WTC11 (cell line): ENCODE measurements around the gene IQGAP3. TPM values are rescaled to one million over a fixed set of nuclear protein-coding genes. Genes with fewer than 3 reads are reported as not detected.

ENCODE experiments used
- ATAC-seq: fragments of 200-7000 bp; cut with Tn5 transposase; 2 replicates; pipeline ENCODE4 v1.10.0; 2021; ENCODE audit warnings: mild to moderate bottlenecking, moderate library complexity
- CTCF ChIA-PET: fragments of 300-600 bp; sonication (Branson Sonifier 250); formaldehyde crosslinking; loops from one replicate; lab custom pipeline; 2021; ENCODE audit warnings: antibody characterized with exemption; lab: Charles Lee
- POLR2A ChIA-PET: fragments of 350-600 bp; sonication (Branson Sonifier 250); formaldehyde crosslinking; loops from one replicate; lab custom pipeline; 2021; ENCODE audit warnings: antibody characterized with exemption; lab: Charles Lee
- DNase-seq: peaks from one replicate; pipeline ENCODE4 v3.0.0; 2021; ENCODE audit warnings: low spot score
- H3K27ac Mint-ChIP-seq: 2 replicates; pipeline ENCODE4 v1.8.0; 2021; ENCODE audit warnings: mixed read lengths
- H3K27me3 Mint-ChIP-seq: 2 replicates; pipeline ENCODE4 v1.8.0; 2021; ENCODE audit warnings: low read depth, mild to moderate bottlenecking, moderate library complexity, mixed read lengths
- H3K36me3 Mint-ChIP-seq: 2 replicates; pipeline ENCODE4 v1.8.0; 2021; ENCODE audit warnings: mixed read lengths
- H3K4me1 Mint-ChIP-seq: 2 replicates; pipeline ENCODE4 v1.8.0; 2022; ENCODE audit warnings: mixed read lengths
- H3K4me3 Mint-ChIP-seq: 2 replicates; pipeline ENCODE4 v1.8.0; 2021; ENCODE audit warnings: mild to moderate bottlenecking, moderate library complexity, mixed read lengths
- H3K9me3 Mint-ChIP-seq: 2 replicates; pipeline ENCODE4 v1.8.0; 2021; ENCODE audit warnings: mixed read lengths
- ATF1 ChIP-seq: sonication (generic); formaldehyde crosslinking; IDR thresholded peaks from 2 replicates; pipeline ENCODE4 v1.8.1; 2023; ENCODE audit warnings: mild to moderate bottlenecking, moderate library complexity, missing genetic modification reagents
- CDX4 ChIP-seq: fragments of 250-450 bp; sonication (Bioruptor Pico); IDR thresholded peaks from 2 replicates; pipeline ENCODE4 v1.9.0; 2021; ENCODE audit warnings: moderate library complexity, mild to moderate bottlenecking, inconsistent platforms, borderline replicate concordance
- E2F4 ChIP-seq: sonication (generic); formaldehyde crosslinking; IDR thresholded peaks from 2 replicates; pipeline ENCODE4 v1.8.1; 2022; ENCODE audit warnings: low read depth, mild to moderate bottlenecking, moderate library complexity, missing genetic modification reagents, borderline replicate concordance
- ELF4 ChIP-seq: sonication (generic); formaldehyde crosslinking; IDR thresholded peaks from 2 replicates; pipeline ENCODE4 v1.8.1; 2022; ENCODE audit warnings: low read depth, mild to moderate bottlenecking, moderate library complexity, missing genetic modification reagents
- ETV6 ChIP-seq: sonication (generic); formaldehyde crosslinking; IDR thresholded peaks from 2 replicates; pipeline ENCODE4 v1.8.1; 2022; ENCODE audit warnings: mild to moderate bottlenecking, missing genetic modification reagents
- FOXJ3 ChIP-seq: sonication (generic); formaldehyde crosslinking; IDR thresholded peaks from 2 replicates; pipeline ENCODE4 v1.9.0; 2021; ENCODE audit warnings: missing genetic modification reagents, mild to moderate bottlenecking, borderline replicate concordance
- FOXP1 ChIP-seq: sonication (generic); formaldehyde crosslinking; IDR thresholded peaks from 2 replicates; pipeline ENCODE4 v1.8.0; 2022; ENCODE audit warnings: missing genetic modification reagents, mild to moderate bottlenecking, moderate library complexity, borderline replicate concordance
- GRHL2 ChIP-seq: fragments of 250-450 bp; sonication (Bioruptor Pico); IDR thresholded peaks from 2 replicates; pipeline ENCODE4 v1.8.0; 2022; ENCODE audit warnings: mild to moderate bottlenecking, moderate library complexity; ENCODE audit not compliant: insufficient replicate concordance, severe bottlenecking
- HMGA2 ChIP-seq: fragments of 250-450 bp; sonication (Bioruptor Pico); IDR thresholded peaks from 2 replicates; pipeline ENCODE4 v1.4.0; 2021; ENCODE audit warnings: mild to moderate bottlenecking, moderate library complexity
- IRF1 ChIP-seq: sonication (generic); formaldehyde crosslinking; IDR thresholded peaks from 2 replicates; pipeline ENCODE4 v1.8.0; 2023; ENCODE audit warnings: missing genetic modification reagents
- NR2C2 ChIP-seq: sonication (generic); formaldehyde crosslinking; IDR thresholded peaks from 2 replicates; pipeline ENCODE4 v1.8.0; 2022; ENCODE audit warnings: mild to moderate bottlenecking, missing genetic modification reagents
- SOX15 ChIP-seq: fragments of 250-450 bp; sonication (Bioruptor Pico); IDR thresholded peaks from 2 replicates; pipeline ENCODE4 v1.9.0; 2021; ENCODE audit warnings: mild to moderate bottlenecking
- SP1 ChIP-seq: sonication (generic); formaldehyde crosslinking; conservative IDR thresholded peaks from 2 replicates; pipeline ENCODE4 v1.8.1; 2022; ENCODE audit warnings: missing genetic modification reagents
- TCF7 ChIP-seq: sonication (generic); formaldehyde crosslinking; IDR thresholded peaks from 2 replicates; pipeline ENCODE4 v1.8.0; 2022; ENCODE audit warnings: mild to moderate bottlenecking, low read depth, missing genetic modification reagents, moderate library complexity
- TEAD1 ChIP-seq: sonication (generic); formaldehyde crosslinking; IDR thresholded peaks from 2 replicates; pipeline ENCODE4 v1.8.0; 2022; ENCODE audit warnings: mild to moderate bottlenecking, missing genetic modification reagents
- ZMAT4 ChIP-seq: fragments of 250-450 bp; sonication (Bioruptor Pico); IDR thresholded peaks from 2 replicates; pipeline ENCODE4 v1.9.0; 2021; ENCODE audit warnings: mild to moderate bottlenecking
- ZNF232 ChIP-seq: sonication (generic); formaldehyde crosslinking; IDR thresholded peaks from 2 replicates; pipeline ENCODE4 v1.8.0; 2022; ENCODE audit warnings: mild to moderate bottlenecking, missing genetic modification reagents
- ZNF317 ChIP-seq: sonication (generic); formaldehyde crosslinking; IDR thresholded peaks from 2 replicates; pipeline ENCODE4 v1.8.1; 2023; ENCODE audit warnings: low read depth, mild to moderate bottlenecking, moderate library complexity, missing genetic modification reagents, borderline replicate concordance
- total RNA-seq: library from RNA; stranded (reverse); gene quantifications from 3 replicates; pipeline ENCODE4 v1.2.3, GENCODE V29; 2021
- TF ChIP-seq, protein P1 (sequence below): sonication (generic); formaldehyde crosslinking; IDR thresholded peaks from 2 replicates; pipeline ENCODE4 v1.8.1; 2022; ENCODE audit warnings: missing genetic modification reagents, borderline replicate concordance
- TF ChIP-seq, protein P2 (sequence below): sonication (generic); formaldehyde crosslinking; conservative IDR thresholded peaks from 2 replicates; pipeline ENCODE4 v1.8.1; 2023; ENCODE audit warnings: mild to moderate bottlenecking, low read depth, missing genetic modification reagents, moderate library complexity
- TF ChIP-seq, protein P3 (sequence below): sonication (generic); formaldehyde crosslinking; IDR thresholded peaks from 2 replicates; pipeline ENCODE4 v1.8.1; 2023; ENCODE audit warnings: mild to moderate bottlenecking, moderate library complexity, missing genetic modification reagents

The IQGAP3 gene
- total RNA-seq, 1 experiment from 2014 or later = 33.3 TPM

DNA sequence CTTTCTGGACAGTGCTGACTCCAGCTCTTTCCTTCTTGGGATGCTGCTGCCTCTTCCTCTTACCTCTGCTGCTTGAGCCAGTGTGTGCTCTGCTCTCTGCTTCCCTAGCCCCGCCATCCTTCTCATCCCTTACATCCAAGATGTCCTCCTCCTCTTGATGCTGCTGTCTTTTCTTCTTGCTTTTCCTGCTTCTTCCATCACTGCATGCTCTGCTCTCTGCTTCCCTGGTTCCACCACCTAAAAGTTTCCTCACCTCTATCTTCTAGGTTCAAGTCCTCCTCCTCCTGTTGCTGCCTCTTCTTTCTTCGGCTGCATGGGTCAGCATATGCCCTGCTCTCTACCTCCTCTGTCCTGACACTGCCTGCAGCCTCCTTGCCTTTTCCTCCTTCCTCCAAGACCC is 22.7 kb upstream of the IQGAP3 start:
- ChIA-PET CTCF (no interaction called here), POLR2A (no interaction called here)
- TF ChIP-seq SP1 (CRISPR knock-in tag) (no peak), ELF4 (no peak)
- H3K27ac Mint-ChIP-seq = peak overlapping the region; percentile 48
- peaks cover 16% of the 10 kb centered on the region for H3K4me1 Mint-ChIP-seq
- no peak for DNase-seq
- no peak for ATAC-seq
- no peak overlapping the region for H3K4me3 Mint-ChIP-seq
- peaks cover 48% of the 10 kb centered on the region for H3K36me3 Mint-ChIP-seq
- no peaks in the 10 kb centered on the region for H3K9me3 Mint-ChIP-seq
- no peaks in the 10 kb centered on the region for H3K27me3 Mint-ChIP-seq

- POLR2A ChIA-PET = no interaction called here
- H3K36me3 Mint-ChIP-seq = peaks cover 48% of the 10 kb centered on the region
- TF ChIP-seq, protein P1, sequence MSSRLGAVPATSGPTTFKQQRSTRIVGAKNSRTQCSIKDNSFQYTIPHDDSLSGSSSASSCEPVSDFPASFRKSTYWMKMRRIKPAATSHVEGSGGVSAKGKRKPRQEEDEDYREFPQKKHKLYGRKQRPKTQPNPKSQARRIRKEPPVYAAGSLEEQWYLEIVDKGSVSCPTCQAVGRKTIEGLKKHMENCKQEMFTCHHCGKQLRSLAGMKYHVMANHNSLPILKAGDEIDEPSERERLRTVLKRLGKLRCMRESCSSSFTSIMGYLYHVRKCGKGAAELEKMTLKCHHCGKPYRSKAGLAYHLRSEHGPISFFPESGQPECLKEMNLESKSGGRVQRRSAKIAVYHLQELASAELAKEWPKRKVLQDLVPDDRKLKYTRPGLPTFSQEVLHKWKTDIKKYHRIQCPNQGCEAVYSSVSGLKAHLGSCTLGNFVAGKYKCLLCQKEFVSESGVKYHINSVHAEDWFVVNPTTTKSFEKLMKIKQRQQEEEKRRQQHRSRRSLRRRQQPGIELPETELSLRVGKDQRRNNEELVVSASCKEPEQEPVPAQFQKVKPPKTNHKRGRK (CRISPR knock-in tag) = no peak
- no peak for TF ChIP-seq ZNF317 (CRISPR knock-in tag)
- no peak for TF ChIP-seq CDX4 (CRISPR knock-in tag)
- TF ChIP-seq ZMAT4 (CRISPR knock-in tag) = no peak
- TF ChIP-seq IRF1 (CRISPR knock-in tag) = no peak
- no peak for TF ChIP-seq ETV6
- TF ChIP-seq HMGA2 (CRISPR knock-in tag) = no peak
- TF ChIP-seq FOXP1 (CRISPR knock-in tag) = no peak
- no peak for TF ChIP-seq ZNF232 (CRISPR knock-in tag)
- no peak for TF ChIP-seq FOXJ3 (CRISPR knock-in tag)
- TF ChIP-seq E2F4 (CRISPR knock-in tag) = no peak
- TF ChIP-seq, all 79 proteins: peak for 0
- ATAC-seq = no peak
- H3K27me3 Mint-ChIP-seq = no peaks in the 10 kb centered on the region
- H3K4me1 Mint-ChIP-seq = peaks cover 16% of the 10 kb centered on the region
- no peaks in the 10 kb centered on the region for H3K9me3 Mint-ChIP-seq
- H3K4me3 Mint-ChIP-seq = no peak overlapping the region
- CTCF ChIA-PET = interaction anchor here (0.6 to 1.4 kb wide), 4 partner anchors 9 to 113 kb away, joined by 3 to 5 read pairs (median 3); no protein-coding TSS in a partner anchor
- no peak overlapping the region for H3K27ac Mint-ChIP-seq
- no peak for DNase-seq
Observed at GRCh38 chr1:156594190-156594589, 21.8 kb upstream of the IQGAP3 start.

DNA sequence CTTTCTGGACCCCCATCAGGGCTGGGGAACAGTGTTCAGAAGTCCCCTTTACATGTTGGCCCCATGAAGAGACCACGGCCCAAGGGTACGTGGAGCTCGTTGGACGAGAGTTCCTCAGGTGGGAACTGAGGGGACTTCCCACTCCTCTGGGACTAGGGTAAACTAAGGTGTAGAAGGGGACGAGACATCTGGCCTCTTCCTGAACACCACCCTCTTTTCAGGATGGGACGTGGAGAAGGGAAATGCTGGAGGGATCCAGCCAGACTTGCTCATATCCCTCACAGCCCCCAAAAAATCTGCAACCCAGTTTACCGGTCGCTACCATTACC is 21.3 kb upstream of the IQGAP3 start:
- ChIA-PET POLR2A (no interaction called here), CTCF (interaction anchor here (0.6 to 3.4 kb wide), 5 partner anchors 10 to 113 kb away, joined by 3 to 28 read pairs (median 3); no protein-coding TSS in a partner anchor)
- Mint-ChIP-seq H3K4me3 (no peak overlapping the region; the same call in 1 of the 2 replicates), H3K9me3 (no peaks in the 10 kb centered on the region), H3K4me1 (peaks cover 16% of the 10 kb centered on the region), H3K27ac (no peak overlapping the region), H3K36me3 (peaks cover 45% of the 10 kb centered on the region), H3K27me3 (no peaks in the 10 kb centered on the region)
- ATAC-seq (no peak), DNase-seq (no peak)
- no peak for TF ChIP-seq IRF1 (CRISPR knock-in tag)
- no peak for TF ChIP-seq GRHL2 (CRISPR knock-in tag)
- TF ChIP-seq TEAD1 (CRISPR knock-in tag) = no peak
- TF ChIP-seq, protein P2, sequence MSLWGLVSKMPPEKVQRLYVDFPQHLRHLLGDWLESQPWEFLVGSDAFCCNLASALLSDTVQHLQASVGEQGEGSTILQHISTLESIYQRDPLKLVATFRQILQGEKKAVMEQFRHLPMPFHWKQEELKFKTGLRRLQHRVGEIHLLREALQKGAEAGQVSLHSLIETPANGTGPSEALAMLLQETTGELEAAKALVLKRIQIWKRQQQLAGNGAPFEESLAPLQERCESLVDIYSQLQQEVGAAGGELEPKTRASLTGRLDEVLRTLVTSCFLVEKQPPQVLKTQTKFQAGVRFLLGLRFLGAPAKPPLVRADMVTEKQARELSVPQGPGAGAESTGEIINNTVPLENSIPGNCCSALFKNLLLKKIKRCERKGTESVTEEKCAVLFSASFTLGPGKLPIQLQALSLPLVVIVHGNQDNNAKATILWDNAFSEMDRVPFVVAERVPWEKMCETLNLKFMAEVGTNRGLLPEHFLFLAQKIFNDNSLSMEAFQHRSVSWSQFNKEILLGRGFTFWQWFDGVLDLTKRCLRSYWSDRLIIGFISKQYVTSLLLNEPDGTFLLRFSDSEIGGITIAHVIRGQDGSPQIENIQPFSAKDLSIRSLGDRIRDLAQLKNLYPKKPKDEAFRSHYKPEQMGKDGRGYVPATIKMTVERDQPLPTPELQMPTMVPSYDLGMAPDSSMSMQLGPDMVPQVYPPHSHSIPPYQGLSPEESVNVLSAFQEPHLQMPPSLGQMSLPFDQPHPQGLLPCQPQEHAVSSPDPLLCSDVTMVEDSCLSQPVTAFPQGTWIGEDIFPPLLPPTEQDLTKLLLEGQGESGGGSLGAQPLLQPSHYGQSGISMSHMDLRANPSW (CRISPR knock-in tag) = no peak
- TF ChIP-seq, protein P3, sequence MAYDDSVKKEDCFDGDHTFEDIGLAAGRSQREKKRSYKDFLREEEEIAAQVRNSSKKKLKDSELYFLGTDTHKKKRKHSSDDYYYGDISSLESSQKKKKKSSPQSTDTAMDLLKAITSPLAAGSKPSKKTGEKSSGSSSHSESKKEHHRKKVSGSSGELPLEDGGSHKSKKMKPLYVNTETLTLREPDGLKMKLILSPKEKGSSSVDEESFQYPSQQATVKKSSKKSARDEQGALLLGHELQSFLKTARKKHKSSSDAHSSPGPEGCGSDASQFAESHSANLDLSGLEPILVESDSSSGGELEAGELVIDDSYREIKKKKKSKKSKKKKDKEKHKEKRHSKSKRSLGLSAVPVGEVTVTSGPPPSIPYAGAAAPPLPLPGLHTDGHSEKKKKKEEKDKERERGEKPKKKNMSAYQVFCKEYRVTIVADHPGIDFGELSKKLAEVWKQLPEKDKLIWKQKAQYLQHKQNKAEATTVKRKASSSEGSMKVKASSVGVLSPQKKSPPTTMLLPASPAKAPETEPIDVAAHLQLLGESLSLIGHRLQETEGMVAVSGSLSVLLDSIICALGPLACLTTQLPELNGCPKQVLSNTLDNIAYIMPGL = no peak
- TF ChIP-seq SOX15 (CRISPR knock-in tag) = no peak
- TF ChIP-seq NR2C2 (CRISPR knock-in tag) = no peak
- TF ChIP-seq ATF1 (CRISPR knock-in tag) = no peak
- TF ChIP-seq TCF7 (CRISPR knock-in tag) = no peak
